Esophagus muscularis mucosa (tissue), 4 donors: ENCODE results near the gene FAM240A. TPM values are rescaled to one million over a fixed set of nuclear protein-coding genes. Genes with fewer than 3 reads are reported as not detected.

ENCODE experiments used
- DNase-seq: peaks from one replicate; pipeline ENCODE4 v3.0.0-alpha.2; 2017; ENCODE audit errors: extremely low spot score
- H3K27ac ChIP-seq, 4 donors: fragments of 200-600 bp; sonication (generic); replicated peaks in 1 of 4; 1 replicate in 3 of 4; 2 replicates in 1 of 4; pipeline ENCODE4 v1.5.1; 2016 to 2019; ENCODE audit warnings: mild to moderate bottlenecking in 1 of 4
- H3K27me3 ChIP-seq, 4 donors: fragments of 200-600 bp; sonication (generic); one replicate each; pipeline versions ENCODE4 v1.5.1 to v1.6.0; 2016 to 2019
- H3K36me3 ChIP-seq, 4 donors: fragments of 200-600 bp; sonication (generic); one replicate each; pipeline ENCODE4 v1.5.1; 2016 to 2019
- H3K4me1 ChIP-seq, 4 donors: fragments of 200-600 bp; sonication (generic); one replicate each; pipeline ENCODE4 v1.5.1; 2016 to 2019
- H3K4me3 ChIP-seq, 4 donors: fragments of 200-600 bp; sonication (generic); 1 replicate in 2 of 4; 2 replicates in 2 of 4; pipeline ENCODE4 v1.5.1; 2016 to 2019; ENCODE audit warnings: mild to moderate bottlenecking in 4 of 4, moderate library complexity in 1 of 4
- H3K9me3 ChIP-seq, 4 donors: fragments of 200-600 bp; sonication (generic); 1 replicate in 3 of 4; 2 replicates in 1 of 4; pipeline ENCODE4 v1.5.1; 2016 to 2019
- EP300 ChIP-seq: sonication (generic); formaldehyde crosslinking; IDR thresholded peaks from one replicate; pipeline ENCODE4 v1.6.1; 2017; ENCODE audit warnings: antibody characterized with exemption
- POLR2A ChIP-seq: fragments of 450-650 bp; IDR thresholded peaks from one replicate; pipeline ENCODE4 v1.6.1; 2017; ENCODE audit warnings: antibody characterized with exemption, moderate library complexity, mild to moderate bottlenecking, low read depth
- POLR2AphosphoS5 ChIP-seq, 2 donors: sonication (generic); formaldehyde crosslinking; IDR thresholded peaks; one replicate each; pipeline ENCODE4 v1.6.1; 2017; ENCODE audit warnings: antibody characterized with exemption in 2 of 2
- WGBS: methylation state at CpG from one replicate; pipeline ENCODE4 v1.1.5; 2018; 5-methylcytosine and 5-hydroxymethylcytosine counted together
- intact Hi-C: fragments of 100-400 bp; cut with DNase I; formaldehyde crosslinking; loops from one replicate; pipeline ENCODE4 v1.15.1; 2023
- total RNA-seq, 4 donors: library from RNA; depleted of rRNA; stranded (reverse); fragments of >200 nt; gene quantifications; one replicate each; pipeline versions ENCODE4 v1.1.0 to v1.2.1, GENCODE V29; 2016
- TF ChIP-seq, protein P1 (sequence below), 3 experiments: fragments of 200-600 bp in 2 of 3; fragments of 450-650 bp in 1 of 3; sonication (generic) in 2 of 3; IDR thresholded peaks; one replicate each; pipeline ENCODE4 v1.5.1; 2017 to 2019; ENCODE audit warnings: antibody characterized with exemption in 3 of 3, mild to moderate bottlenecking in 2 of 3, moderate library complexity in 1 of 3

The FAM240A gene
- total RNA-seq, 4 donors from 2014 or later: not detected

DNA sequence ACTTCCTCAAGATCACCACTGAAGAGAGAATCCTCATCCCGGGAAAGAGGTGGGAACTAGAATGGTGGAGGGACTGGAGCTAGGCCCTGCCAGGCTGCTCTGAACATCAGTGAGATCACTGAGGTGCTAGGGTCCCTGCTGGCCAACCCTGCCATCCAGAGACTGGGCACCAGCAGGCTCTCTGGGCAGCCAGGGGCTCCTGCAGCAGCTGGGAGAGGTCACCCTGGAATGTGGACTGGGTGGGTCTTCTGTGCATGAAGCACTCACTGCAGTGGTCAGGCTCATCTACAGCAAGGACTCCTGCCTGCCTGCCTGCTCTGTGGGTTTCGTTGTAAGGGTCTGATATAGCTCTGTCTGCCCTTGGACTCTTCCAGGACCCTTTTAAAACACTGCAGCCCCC lies 56.3 kb downstream of the FAM240A start:
- 79% methylated on average over 2 of the region's 2 CpGs for WGBS

DNA sequence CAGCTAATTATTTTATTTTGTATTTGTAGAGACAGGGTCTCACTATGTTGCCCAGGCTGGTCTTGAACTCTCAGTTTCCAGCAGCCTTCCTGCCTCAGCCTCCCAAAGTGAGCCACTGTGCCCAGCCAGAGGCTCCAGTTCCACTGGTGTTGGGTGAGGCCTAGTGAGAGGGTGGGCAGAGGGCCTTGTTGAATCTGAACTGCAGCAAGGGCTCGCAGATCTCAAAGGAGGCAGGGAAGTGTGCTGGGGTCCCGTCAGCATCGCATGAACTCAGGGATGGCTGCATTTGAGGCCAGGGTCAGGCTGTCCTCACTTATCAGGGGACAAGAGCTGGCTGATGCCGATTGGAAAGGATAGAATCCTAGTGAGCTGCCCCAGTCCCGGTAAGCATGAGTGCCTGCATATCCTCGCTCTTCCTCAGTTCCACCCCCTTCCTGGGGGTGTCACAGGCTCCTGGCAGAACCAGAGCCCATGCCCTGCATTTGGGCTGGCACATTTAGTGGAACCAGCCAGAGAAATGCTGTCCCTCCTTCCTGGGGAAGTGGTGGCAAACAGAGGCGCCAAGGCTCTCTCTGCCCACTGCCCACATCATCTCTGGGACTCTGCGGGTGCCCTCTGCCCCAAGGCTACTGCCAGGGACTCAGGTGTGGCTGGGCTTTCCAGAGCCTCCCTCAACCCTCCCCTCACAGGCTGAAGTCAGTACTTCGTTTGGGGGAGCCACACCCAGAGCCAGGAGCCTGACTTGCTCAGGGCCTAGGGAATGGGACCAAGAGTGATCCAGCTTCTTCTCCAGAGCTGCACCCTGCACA lies 57.1 kb downstream of the FAM240A start:
- Histone ChIP-seq H3K4me1 (peaks cover 2 to 22% (median 7%) of the 10 kb centered on the region in 4 donors), H3K27ac (no peak overlapping the region), H3K4me3 (no peak overlapping the region), H3K27me3 (no peaks in the 10 kb centered on the region), H3K9me3 (no peaks in the 10 kb centered on the region), H3K36me3 (peaks cover 0 to 41% (median 21%) of the 10 kb centered on the region in 4 donors)
- DNase-seq: no peak
- no peak for TF ChIP-seq POLR2A
- intact Hi-C loops: no loop called here
- 70% methylated on average over 6 of the region's 9 CpGs for WGBS

More for the DNA sequence above, 56.3 kb downstream of the FAM240A start:
- Histone ChIP-seq H3K4me3 (no peak overlapping the region), H3K27me3 (no peaks in the 10 kb centered on the region), H3K9me3 (no peaks in the 10 kb centered on the region), H3K4me1 (peaks cover 4 to 30% (median 9%) of the 10 kb centered on the region in 4 donors), H3K36me3 (peaks cover 0 to 33% (median 14%) of the 10 kb centered on the region in 4 donors), H3K27ac (no peak overlapping the region)
- no peak for DNase-seq
- TF ChIP-seq, protein P1, sequence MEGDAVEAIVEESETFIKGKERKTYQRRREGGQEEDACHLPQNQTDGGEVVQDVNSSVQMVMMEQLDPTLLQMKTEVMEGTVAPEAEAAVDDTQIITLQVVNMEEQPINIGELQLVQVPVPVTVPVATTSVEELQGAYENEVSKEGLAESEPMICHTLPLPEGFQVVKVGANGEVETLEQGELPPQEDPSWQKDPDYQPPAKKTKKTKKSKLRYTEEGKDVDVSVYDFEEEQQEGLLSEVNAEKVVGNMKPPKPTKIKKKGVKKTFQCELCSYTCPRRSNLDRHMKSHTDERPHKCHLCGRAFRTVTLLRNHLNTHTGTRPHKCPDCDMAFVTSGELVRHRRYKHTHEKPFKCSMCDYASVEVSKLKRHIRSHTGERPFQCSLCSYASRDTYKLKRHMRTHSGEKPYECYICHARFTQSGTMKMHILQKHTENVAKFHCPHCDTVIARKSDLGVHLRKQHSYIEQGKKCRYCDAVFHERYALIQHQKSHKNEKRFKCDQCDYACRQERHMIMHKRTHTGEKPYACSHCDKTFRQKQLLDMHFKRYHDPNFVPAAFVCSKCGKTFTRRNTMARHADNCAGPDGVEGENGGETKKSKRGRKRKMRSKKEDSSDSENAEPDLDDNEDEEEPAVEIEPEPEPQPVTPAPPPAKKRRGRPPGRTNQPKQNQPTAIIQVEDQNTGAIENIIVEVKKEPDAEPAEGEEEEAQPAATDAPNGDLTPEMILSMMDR (IDR thresholded peaks at IDR 0.05): no peak
- TF ChIP-seq POLR2A: no peak
- TF ChIP-seq EP300: no peak
- TF ChIP-seq POLR2AphosphoS5 (IDR thresholded peaks at IDR 0.05): no peak
- intact Hi-C loops: no loop called here

DNA sequence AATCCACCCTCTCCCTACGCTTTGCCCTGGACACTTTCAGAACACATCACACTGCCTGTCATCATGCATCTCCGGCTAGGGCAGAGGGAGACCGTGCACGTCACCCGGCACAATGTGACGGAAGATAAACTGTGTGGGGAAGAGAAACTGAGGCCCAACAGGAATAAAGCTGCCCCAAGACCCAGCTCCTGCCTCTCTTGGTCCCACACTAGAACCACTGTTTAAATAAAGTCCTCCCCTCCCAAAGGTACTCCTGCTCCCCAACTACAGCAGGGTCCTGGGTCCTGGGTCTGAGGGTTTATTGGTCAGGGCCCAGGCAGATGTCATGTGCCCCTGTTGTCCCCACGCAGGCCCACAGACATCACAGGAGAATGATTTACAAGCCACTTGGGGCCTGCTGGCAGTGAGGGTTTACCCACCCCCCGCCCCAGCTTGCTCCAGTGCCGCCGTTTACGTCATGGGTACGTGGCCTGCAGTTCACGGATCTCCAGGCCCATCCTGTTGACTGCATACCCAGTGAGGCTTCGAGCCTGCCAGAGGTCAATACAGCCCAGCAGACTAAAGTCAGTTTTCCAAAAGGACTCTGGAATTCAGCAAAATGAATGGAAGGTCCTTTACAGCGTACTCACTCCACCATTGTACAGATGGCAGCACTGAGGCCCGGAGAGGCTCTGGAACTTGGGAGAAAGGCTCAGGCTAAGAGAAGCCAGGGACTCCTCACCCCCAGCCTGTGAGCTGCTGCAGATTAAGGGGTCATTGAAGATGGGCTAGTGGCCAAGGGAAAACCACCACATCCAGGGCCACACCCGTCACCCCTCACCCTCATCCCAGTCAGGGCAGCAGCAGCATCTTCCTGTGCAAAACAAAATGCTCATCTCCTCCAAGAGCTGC lies 57.9 kb downstream of the FAM240A start:
- Histone ChIP-seq H3K4me1 (peaks cover 2 to 18% (median 7%) of the 10 kb centered on the region in 4 donors), H3K4me3 (no peak overlapping the region), H3K36me3 (peaks cover 0 to 49% (median 23%) of the 10 kb centered on the region in 4 donors), H3K27me3 (no peaks in the 10 kb centered on the region), H3K27ac (no peak overlapping the region), H3K9me3 (no peaks in the 10 kb centered on the region)
- TF ChIP-seq POLR2AphosphoS5 (IDR thresholded peaks at IDR 0.05): no peak
- WGBS: 82% methylated on average over 13 of the region's 17 CpGs
- intact Hi-C loops: no loop called here
- DNase-seq: no peak

DNA sequence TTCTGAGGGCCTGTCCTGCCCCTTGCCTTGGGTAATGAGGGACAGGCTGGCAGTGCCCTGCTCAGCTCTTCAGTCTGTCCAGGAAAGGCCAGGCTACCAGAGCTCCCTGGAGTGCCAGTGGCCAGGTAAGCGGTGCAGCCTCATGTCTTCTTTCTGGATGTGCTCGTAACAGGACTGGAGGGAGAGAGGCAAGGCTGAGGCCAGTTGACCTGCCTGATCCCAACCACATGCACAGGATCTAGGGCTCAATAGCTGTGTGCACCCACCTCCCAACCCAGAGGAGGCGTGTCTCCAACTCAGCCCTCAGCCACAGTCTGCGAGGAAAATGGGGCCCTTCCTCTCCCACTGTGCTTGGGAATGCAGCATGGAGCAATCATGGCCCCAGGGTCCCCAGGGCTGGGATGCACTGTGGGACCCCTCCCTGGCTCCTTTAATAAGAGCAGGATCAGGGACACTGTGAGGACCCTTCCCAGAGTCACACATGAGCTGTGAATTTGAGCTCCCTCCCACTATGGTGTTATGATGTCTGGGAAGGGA lies 58.6 kb downstream of the FAM240A start:
- Histone ChIP-seq H3K4me3 (no peak overlapping the region), H3K4me1 (peaks cover 2 to 11% (median 7%) of the 10 kb centered on the region in 4 donors), H3K9me3 (no peaks in the 10 kb centered on the region), H3K36me3 (peaks cover 0 to 56% (median 23%) of the 10 kb centered on the region in 4 donors), H3K27ac (no peak overlapping the region), H3K27me3 (no peaks in the 10 kb centered on the region)
- no peak for DNase-seq
- intact Hi-C loops: no loop called here
- WGBS: 89% methylated on average over 3 of the region's 4 CpGs
- TF ChIP-seq POLR2AphosphoS5 (IDR thresholded peaks at IDR 0.05): no peak
- TF ChIP-seq POLR2A: no peak
- TF ChIP-seq, protein P1 (IDR thresholded peaks at IDR 0.05): no peak
- TF ChIP-seq EP300: no peak

DNA sequence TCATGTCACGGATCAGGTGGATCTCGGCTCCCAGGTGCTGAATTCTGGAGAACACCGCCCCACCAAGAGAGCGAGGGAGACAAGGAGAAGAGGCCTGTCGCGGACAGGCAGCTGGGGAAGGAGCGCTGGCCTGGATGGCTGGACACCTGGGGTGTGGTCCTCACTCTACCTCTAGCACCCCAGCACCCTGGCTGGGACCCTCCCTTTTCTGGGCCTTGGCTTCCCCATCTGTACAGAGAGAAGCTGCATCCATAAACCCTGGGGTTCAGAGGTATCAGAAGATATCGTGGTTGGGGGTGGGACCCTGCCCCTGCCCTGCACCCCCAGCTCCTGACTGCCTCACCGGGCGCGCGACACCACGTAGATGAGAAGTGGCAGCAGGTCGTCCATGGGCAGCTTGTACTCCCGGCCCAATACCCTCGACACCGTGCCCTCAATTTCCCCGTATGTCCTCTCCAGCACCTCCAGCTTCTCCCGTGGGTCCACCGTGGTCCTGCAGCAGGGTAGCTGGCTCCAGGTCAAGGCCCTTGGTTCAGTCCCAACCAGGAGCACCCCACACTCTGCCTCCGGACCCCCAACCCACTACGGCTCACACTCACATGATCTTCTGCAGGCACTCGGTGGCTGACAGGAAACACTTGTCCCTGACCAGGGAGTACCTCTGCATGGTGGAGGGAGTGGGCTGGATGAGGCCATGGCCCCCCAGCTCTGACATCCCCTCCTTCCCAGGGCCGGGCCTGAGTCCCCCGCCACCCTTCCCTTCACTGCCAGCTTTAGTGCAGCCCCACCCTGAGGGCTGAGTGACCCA lies 59.4 kb downstream of the FAM240A start:
- Histone ChIP-seq H3K9me3 (no peaks in the 10 kb centered on the region), H3K27ac (no peak overlapping the region), H3K36me3 (peaks cover 0 to 64% (median 23%) of the 10 kb centered on the region in 4 donors), H3K4me3 (no peak overlapping the region), H3K27me3 (no peaks in the 10 kb centered on the region), H3K4me1 (peaks cover 0 to 6% (median under 1%) of the 10 kb centered on the region in 4 donors)
- WGBS: 87% methylated on average over 21 of the region's 25 CpGs
- DNase-seq: no peak
- TF ChIP-seq POLR2A (no peak), POLR2AphosphoS5 (IDR thresholded peaks at IDR 0.05) (no peak), EP300 (no peak)
- TF ChIP-seq, protein P1 (IDR thresholded peaks at IDR 0.05): no peak
- intact Hi-C loops: no loop called here
